Mesenteric fat pad (tissue), 1 donor: ENCODE results near the gene GMDS. TPM values are rescaled to one million over a fixed set of nuclear protein-coding genes. Genes with fewer than 3 reads are reported as not detected.

Experiments used
- DNase-seq: peaks from one replicate; pipeline ENCODE4 v3.0.0-alpha.2; 2020; ENCODE audit warnings: low spot score
- total RNA-seq: library from RNA; stranded (reverse); fragmentation: NEBNext Ultra II Directional; extraction: Animal tissue kit (Norgen Biotek cat#: 25700); gene quantifications from one replicate; pipeline ENCODE4 v1.2.1, GENCODE V29; 2021
- donor health status: DM: yes; HTN: yes; CAD: no.

GMDS gene
- total RNA-seq, 1 donor from 2014 or later: 10.3 TPM

DNA sequence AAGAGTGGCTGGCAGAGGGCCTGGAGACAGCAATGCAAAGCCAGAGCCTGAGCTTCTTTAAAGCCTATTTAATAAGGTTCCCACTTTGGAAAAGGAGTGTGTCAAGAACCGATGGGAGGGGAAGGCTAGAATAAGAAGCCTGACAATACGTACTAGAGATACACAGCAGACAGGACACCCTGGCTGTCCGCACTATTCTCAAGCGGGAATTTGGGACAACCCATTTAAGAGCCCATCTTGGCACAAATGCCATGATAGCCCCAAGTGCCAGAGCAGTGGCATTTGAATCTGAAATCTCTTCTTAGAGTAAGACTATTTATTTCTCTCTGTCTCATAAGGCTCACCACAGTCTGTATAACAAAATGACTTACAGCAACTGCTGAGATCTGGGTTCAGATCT lies 3.1 kb downstream of the GMDS start:
- no peak for DNase-seq

DNA sequence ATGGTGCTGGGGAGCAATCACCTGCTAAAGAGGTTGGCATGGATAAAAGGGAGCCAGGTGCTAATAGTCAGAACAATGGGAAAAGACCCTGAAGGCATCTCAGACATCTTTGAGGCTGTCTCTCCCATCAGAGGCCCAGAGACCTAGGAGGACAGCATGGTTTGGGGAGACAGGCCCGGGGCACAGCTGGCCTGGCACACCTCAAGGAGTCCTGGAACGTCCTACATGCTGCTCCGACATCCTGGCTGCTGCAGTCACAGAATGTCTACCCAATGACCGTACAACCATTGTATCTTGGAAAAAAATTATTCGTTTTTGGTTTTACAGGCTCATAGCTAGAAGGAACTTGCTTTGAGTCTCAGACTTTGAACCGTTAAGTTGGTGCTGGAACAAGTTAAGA lies 4.4 kb downstream of the GMDS start:
- no peak for DNase-seq

DNA sequence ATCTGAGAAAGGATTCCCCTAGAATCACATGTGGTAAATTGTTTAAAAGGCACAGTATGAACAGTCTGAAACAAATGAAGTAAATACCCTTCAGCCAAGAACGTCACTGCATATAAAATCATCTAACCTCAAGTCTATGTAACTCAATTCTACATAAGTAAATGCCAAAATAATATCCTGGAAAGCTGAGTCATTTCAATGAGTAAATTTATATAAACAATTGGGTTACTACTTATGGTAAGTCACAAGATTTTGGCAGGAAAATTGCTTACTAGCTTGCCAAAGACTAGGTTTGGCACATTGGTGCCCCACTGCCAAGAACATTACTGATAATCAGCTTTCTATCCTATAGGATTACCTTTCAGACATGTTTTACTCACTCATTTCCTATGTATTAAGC lies 8.4 kb downstream of the GMDS start:
- DNase-seq: no peak

DNA sequence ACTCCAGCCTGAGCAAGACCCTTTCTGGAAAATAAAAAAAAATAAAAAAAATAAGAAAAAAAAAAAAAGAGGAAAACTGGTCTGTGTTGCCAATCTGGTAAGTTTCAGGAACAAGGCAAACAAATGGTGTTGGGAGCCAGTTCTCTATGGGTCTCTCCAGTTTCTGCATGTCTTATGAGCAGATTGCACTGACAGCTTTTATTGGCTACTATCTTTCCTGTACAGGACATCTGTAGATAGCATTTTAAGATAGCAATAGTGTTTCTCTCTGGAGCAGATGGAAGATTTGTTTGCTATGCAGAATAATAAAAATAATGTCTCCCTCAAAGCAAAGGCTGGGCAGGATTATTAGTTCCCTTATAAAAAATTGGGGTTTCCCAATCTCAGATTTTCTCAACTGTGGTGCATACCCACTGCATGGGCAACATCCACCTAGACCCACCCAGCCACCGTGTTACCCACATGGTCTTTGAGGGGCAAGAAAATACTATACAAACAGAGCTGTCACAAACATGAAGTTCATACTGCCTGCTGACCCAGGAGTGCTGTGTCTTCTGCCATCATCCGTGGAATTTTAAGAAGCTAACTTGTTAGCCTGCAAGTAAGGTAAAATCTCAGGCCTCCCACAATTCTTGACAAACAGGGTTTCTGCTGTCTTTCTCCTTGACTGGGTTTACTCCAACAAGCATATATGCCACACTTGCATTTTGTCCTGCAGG lies 9.5 kb downstream of the GMDS start:
- DNase-seq: no peak

DNA sequence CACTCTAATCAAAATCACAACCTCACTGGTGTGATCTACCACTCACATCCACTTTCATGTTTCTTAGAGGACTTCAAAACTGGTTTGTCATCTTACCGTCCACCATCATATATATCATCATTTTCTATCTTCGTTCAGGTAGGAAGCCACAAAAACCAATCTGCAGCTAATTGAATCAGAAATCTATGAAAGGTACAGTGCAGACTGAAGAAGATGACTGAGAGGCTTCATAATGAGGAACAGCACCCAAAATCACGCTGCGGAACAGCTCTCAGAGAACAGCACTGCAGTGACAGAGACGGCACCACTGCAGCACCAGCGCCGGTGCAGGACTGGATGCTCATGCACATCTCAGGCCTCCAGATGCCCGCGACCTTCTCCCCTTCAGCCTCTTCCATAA lies 13.0 kb downstream of the GMDS start:
- no peak for DNase-seq

DNA sequence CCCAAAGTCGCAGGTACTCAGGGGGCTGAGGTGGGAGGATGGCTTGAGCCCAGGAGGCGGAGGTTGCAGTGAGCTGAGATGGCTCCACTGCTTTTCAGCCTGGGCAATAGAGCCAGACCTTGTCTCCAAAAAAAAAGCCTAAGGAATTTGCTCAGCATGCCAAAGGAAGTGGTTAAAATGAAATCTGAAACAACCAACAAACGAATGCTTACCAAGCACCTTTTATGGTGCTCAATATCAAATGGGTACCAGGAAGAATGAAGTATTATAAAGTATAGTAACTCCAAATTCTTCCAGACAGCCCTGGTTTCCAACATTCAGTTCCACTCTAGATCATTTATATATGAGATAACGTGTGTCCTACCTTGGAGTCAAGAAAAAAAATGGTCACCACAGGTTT lies 14.0 kb downstream of the GMDS start:
- no peak for DNase-seq

DNA sequence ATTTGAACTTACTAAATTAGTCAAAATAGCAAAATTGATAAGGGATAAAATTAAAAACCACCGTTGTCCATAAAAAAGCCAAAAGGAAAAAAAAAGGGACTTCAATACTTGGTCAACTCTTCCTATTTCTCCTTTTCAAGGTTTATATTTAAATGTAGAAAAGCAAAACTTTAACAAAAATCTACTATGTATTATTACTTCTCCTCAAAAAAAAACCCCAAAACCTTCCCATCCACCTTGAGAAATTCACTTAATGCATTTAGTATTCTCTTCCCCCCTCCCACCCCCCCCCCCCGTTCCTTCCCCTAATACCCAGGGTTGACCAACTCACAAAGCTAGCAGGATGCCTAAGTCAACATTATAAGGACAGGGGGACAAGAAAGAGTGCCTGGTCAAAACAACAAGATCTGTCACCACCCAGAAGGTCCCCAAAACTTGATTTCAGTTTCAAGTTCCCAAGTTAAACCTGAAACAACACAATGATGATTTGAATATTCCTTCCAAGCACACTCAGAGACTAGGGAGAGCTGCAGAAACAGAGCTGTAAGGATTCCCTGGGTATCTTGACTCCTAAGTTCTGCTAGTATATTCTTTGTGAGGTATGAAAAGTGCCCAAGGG lies 14.6 kb downstream of the GMDS start:
- DNase-seq: no peak

DNA sequence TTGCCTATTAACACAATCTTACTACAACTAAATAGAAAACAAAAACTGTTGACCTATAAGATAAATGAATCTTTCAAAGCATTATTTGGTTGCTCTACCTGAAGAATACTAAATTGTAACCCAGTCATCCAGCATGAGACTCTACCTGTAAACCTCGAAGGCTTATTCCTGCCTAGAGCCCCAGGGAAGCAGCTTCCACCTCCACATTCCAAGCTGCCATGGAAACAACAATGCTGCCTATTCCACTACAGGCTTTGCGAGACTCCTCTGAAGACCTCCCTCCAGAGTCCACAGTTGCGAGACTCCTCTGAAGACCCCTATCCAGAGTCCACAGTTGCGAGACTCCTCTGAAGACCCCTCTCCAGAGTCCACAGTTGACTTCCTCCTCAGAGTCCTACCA lies 15.7 kb downstream of the GMDS start:
- DNase-seq: no peak

DNA sequence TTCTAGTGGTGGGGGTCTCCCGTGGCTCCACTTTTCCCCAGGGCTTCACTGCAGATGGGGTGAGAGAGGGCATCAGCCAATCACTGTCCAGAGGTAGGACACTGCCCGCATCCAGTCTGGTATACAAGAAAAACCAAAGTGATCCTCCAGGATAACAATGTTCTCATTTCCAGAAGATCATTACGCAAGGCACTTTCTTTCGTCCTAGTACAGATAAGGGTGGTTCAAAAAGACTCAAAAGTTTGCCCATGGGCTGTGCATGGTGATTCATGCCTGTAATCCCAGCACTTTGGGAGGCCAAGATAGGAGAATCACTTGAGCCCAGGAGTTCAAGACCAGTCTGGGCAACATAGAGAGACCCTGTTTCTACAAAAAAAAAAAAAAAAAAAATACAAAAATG lies 16.4 kb downstream of the GMDS start:
- DNase-seq: no peak

DNA sequence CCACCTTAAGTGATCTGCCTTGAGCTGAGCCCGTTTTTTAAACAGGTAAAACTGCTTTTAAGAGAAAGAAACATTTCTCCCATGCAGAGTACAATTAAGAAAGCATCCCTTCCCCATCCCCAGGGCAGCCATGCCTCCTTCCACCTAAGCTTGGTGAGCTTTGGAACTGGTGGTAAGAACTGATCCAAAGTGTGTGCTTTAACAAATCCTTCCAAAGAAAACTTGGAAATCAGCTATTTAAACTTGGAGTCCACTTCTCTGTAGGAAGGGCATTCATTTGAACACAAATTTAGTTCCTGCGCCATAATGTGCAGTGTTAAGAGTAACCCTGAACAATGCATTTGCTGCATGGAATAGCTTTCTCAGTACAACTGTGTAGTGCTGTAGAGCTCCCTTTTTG lies 17.0 kb downstream of the GMDS start:
- no peak for DNase-seq

DNA sequence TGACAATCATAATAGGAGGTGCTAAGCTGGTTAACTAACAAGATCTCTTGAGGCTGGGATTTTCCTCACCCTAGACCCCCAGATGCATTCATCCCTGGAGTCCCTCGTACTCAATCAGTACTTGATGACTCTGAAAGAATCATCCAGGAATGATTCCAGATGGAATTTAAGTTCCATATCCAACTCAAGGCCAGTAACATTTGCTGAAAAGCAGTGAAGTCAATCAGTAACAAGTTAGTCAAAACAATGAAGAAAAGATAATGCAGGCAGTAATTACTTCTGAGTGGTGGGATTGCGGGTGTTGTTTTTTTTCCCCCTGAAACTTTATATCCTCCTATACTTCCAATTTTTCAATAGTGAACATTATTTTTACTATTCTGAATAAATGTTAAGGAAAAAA lies 18.6 kb downstream of the GMDS start:
- no peak for DNase-seq

DNA sequence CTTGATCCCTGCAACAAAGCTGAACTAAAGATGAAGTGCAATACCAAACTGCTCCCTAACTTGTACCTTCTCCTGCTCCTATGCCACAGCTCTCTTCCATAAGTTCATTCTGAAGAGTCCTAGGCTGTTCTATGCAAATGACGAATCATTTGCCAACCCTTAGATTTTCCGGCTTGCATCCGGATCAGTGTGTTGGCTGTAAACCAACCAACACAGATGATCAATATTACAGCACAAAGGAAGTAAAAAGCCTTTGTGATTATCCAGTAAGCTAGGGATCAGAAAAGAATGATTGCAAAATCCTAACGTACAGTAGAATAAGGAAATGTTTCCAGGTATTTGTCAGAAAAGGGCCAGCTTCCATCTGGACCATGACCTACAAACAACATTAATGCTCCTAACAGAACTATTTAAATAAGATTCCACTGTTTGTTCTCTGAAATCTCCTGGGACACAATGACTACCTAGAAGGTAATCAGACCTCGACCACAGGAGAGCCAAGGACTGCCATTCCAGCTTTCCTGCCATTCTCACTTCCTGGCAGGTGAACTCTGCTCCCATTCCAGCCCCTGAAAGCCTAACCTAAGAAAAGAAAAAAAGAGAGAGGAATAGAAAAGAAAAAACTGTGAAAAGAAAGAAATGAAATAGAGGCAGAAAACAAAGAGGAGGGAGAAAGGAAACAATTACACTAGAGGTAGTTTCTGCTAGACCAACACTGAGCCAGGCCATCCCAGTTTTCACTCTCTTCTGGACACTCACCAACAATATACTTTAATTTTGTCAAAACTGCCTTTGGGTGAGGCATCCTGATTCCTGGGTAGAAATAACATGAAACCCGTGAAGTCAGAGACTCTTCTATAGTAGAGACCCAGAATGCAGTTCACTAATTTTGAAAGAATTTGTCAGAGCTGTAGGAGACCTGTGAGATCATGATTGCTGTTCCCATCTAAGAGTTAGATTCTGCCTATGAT lies 19.7 kb downstream of the GMDS start:
- no peak for DNase-seq

DNA sequence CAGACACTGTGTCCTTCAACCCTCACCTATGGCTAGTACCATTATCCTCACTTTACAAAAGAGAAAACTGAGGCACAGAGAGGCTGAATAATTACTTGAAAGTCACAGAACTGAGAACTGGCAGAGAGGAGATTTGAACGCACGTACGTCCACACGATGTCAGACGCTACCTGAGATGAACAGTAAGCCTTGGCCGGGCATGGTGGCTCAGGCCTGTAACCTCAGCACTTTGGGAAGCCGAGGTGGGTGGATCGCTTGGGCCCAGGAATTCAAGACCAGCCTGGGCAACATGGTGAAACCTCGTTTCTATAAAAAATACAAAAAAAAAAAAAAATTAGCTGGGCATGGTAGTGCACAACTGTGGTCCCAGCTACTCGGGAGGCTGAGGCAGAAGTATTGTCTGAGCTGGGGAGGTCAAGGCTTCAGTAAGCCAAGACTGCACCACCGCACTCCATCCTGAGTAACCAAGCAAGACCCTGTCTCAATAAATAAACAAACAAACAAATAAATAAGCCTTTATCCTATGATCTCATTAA lies 20.5 kb downstream of the GMDS start:
- DNase-seq: no peak

DNA sequence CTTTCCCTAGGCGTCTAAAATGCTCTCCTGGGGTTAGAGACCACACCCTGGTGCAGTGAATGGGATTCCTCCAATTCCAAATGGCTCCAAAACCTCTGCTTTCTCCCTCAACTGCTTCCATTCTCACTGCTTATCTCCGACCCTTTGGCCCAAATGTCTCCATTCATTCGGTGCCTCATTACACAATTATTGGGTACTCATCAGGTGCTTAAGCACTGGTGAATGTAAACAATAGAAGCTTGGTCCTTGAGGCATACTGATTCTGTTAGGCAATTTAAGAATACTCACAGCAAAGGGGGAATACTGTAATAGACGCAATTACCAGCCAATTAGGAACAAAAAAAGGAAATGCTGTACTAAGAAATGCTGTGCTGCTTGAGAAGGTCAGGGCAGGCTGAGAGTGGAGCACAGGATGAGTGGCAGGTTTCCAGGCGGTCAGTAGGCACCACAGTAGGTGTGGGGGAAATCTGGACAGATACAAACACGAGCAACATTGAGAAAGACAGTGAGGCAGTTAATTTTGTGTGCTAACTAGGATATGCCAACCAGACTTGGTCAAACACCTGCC lies 23.0 kb downstream of the GMDS start:
- no peak for DNase-seq

DNA sequence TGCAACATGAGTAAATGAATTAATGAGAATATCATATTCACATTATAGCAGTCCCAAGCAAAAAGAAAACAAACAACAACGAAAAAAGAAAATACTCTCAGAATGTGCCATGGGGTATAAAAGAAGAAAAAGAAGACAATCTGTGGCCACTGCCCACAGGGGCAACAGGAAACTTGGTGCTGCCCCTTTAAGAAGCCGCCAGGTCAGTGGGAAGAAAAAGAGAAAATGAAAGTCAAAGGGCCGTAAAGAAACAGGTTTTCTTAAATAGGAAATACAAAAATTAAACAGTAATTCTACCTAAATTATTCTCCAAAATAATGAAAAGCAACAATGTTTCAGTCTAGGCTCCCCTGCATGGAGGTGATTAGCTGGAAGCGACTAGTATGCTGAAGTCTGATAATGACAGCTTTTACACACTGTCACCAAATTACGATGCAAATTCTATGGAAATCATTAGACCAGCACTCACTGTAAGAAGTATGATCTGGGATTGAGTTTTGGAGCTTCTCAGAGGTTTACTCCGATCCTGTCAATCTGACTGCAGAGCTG lies 23.6 kb downstream of the GMDS start:
- DNase-seq: no peak

DNA sequence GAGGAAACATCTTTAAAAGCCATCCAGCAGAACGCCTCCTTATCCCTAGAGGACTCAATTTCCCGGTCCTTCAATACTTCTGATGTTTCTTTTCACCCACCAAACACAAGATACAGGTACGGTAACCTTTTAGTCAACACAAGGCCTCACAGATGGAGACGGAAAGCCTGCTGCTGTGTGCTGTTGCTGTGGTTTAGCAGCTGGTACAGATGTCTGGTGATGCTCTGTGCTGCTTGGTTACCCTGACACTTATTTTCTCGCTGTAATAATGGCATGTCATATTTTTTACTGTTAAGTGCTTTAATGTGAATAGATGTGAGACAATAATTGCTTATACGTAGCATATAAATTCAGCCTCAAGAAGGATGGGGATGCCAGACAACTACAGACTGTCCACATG lies 25.3 kb downstream of the GMDS start:
- DNase-seq: no peak

DNA sequence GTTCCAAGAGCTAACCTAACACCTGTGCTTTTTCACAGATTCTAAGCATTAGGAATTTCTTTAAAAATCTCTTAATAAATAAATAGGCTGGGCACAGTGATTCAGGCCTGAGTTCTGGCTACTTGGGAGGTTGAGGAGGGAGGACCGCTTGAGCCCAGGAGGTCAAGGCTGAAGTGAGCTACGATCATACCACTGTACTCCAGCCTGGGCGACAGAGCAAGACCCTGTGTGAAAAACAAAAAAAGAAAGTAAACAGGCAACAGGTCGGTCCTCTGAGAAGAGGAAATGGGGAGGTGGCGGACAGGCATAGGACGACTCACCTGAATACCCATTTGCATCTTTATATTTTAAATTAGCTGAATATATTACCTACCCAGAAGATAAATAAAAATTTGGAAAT lies 26.5 kb downstream of the GMDS start:
- DNase-seq: no peak

DNA sequence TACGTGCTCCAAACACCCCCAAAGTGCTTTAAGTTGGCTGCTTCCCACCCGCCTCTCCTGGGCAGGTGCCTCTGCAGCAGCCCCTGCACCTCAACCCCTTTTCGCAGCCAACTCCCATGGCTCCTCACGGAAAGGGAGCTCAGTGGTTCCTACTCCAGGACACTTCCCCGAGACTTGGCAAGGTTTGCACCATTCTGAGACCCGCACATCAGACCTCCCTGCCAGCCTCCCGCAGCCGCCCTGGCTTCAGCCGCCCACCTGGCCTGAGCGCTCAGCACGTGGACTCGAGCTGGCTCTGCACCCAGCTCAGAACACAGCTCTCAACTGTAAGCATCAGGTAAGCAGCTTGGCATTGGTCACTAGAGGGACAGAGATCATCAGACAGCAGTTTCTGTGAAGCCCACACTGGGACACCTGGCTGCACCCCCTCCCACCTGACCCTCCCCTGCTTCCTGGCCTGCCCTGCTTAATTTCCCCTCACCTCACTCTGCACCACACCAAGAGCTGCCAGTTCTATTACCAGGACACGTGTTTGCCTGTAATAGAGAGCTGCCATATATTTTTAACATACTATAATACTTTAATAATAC lies 28.5 kb downstream of the GMDS start:
- DNase-seq: no peak

DNA sequence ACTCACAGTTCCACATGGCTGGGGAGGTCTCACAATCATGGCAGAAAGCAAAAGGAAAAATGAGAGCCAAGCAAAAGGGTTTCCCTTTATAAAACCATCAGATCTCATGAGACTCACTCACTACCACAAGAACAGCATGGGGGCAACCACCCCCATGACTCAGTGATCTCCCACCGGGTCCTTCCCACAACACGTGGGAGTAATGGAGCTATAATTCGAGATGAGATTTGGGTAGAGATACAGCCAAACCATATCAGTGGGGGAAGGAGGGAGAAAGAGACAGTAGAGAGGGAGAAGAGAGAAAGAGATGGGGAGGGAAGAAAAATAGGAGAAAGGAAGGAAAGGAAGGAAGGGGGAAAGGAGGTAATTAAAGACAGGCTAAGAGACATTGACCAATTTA lies 30.1 kb downstream of the GMDS start:
- no peak for DNase-seq

DNA sequence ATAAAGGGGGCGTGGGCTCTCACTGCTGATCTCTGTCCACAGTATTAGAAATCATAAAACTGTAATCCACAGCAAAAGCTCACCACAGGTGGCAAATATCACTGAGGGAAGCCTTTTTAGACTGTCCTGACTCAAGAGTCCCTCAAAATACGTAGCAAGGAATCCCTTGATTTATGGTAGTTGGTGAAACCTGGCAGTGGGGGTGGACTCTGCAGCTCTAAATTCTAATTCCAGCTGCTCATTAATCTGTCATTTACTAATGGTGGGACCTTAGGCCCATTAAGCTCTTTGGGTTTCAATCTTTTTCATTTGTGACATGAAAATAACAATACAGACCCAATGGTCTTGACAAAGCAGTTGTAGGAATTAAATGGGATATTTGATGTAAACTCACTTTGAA lies 32.3 kb downstream of the GMDS start:
- no peak for DNase-seq

DNA sequence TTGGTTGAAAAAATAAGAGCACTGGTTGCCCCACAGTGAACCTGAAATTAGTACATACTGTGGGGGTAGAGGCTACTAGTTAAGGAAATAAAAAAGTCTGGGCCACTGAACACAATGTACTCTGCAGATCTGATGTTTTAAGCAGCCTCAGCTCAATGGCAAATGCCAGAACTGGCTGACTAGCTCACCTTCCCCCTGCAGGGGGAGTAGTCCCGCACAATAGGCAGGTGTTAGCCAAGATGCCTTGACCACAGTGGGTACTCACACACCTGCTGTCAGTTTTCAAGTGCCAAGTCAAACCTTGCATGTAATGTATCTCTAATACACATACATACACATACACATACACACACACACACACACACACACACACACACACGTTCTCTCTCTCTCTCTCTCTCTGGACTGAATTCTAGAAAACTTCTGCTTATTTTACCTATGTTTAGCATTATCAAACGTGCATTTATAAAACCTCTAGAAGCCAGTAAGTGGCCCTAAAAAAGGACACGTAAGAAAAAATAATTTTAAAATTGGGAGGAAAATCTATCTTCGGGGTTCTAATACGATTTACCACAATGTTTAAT lies 36.1 kb downstream of the GMDS start:
- DNase-seq: no peak
